HG02678 (cell line): ENCODE measurements around the gene TRAPPC3.

Source experiments
- ATAC-seq: cut with Tn5 transposase; IDR thresholded peaks from one replicate; pipeline ENCODE4 v1.9.1; 2021; ENCODE audit warnings: mild to moderate bottlenecking, moderate library complexity; ENCODE audit not compliant: unreplicated experiment

TRAPPC3 gene

DNA sequence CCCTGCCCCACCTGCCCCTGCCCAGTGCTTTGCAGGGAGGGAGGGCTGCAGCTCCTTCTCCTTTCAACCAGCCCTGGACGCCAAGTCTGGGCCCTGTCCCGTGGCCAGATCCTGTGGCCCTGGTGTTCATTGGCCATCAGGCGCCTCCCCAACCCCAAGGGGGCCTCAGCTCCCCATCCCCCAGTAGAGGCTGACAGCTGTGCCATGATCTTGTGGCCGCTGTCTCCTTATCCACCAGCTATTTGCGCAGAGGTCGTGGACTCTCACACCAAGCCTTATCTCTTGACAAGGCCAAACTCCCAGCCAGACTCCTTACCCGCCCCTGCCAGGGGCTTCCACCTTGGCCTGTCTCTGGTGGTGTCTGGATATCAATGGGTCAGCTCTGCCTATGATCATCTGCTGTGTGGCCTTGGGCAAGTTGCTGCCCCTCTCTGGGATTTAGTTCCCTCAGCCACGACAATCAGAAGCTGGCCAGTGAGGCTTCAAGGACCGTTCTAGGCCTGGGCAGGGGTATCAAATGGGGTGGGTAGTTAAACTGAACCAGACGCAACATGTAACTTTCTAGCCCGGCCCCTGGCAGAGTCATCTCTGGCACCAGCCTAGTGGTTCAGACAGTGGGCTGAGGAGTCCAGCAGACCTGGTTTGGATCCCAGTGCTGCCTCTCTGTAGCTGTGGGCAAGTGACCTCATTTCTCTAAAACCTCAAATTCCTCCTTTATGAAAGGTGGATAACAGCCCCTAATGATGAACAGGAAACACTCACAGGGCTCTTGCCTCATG is 21.0 kb downstream of the TRAPPC3 start:
- no peak for ATAC-seq

DNA sequence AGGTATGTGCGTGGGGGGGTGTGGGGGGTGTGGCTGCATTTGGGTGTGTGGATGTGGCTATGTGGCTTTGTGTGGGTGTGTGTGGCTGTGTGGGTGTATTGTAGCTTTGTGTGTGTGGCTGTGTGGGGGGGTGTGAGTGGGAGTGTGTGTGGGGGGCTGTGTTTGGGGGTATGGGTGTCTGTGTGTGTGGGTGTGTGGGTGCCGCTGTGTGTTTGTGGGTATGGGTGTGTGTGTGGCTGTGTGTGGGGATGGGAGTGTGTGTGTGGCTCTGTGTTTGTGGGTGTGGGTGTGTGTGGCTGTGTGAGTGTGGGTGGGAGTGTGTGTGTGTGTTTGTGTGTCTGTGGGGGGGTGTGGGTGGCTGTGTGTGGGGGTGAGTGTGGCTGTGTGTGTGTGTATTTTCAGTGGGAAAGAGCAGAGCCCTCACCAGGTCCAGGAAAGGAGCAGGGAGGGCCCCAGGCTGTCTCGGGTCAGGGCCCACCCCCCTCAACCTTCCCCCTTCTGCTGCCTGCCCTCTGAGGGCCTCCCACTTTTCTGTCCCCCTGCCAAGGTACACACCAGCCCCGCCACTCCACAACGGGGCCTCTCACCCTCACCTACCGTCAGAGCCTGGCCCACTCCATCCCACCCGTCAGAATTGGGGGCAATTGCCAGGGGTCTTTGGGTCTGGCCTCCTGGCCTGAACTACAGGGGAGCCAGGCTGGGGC is 22.3 kb downstream of the TRAPPC3 start:
- ATAC-seq = no peak

DNA sequence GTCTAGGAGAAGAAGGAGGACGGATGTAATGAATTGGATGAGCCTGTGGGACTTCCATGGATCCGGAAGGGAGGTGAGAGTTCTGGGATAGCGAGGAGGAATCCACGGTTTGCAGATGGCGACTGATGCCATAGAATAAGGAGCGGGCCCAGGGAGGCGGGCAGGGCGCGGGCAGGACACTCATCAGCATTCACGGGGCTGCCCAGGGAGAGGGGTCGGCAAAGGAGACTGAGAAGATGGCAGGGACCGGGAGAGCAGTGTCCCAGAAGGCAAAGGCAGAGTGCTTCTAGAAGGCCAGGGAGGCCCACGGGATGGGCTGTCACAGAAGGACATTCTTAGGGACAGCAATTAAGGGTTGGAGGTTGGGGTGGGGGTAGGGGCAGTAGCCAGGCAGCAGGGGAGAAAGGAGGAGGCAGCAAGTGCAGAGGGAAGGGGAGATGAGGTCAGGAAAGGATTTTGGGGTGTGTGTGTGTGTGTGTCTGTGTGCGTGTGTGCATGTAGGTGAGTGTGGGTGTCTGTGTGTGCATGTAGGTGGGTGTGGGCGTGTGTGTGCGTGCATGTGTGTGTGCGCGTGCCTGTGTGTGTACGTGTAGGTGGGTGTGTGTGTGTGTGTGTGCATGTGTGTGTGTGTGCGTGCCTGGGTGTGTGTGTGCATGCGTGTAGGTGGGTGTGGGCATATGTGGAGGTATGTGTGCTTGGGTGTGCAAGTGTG is 23.1 kb downstream of the TRAPPC3 start:
- no peak for ATAC-seq

DNA sequence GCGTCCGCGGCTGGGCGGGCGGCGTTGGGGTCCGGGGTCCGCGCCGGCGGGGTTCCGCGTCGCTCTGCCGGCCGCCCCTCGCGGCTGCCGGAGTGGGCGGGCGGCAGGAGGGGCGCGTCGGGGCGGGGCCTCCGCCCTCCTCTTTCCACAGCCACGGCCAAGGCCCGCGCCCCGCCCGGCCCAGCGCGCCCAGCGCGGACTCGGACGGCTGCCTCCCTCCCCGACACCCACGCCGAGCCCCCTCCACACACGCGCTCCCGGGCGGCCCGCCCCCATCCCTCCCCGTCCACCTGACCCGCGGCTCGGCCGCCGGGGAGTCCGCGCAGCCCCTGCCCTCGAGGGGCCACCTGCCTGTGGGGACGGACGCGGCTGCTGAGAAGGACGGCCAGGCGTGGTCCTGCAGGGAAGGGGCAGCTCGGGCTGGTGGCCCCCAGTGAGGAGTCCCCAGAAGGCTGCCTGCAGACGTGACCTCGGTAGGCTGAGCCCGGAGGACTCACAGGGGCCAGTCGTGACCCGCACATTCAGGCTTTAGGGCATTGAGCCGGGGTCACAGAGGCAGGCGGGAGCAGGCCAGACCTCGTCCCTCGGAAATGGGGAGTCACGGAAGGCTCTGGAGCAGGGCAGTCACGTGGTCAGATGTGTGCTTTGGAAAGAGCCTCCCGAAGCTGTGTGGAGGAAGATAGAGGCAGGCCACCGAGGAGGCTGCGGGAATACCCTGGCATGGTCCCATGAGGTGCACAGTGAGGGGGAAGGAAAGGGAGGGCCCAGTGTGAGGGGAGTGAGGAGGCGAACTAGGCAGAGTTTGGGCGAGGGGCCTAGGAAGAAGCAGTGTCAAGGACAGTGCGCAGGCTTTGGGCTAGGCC is 23.9 kb downstream of the TRAPPC3 start, which contains the start of gene COL8A2:
Gene COL8A2 (minus strand): TSS at position 94 of the 863 bp plus-strand sequence. CDS start 24,980 bp downstream, outside the sequence.
- no peak for ATAC-seq

DNA sequence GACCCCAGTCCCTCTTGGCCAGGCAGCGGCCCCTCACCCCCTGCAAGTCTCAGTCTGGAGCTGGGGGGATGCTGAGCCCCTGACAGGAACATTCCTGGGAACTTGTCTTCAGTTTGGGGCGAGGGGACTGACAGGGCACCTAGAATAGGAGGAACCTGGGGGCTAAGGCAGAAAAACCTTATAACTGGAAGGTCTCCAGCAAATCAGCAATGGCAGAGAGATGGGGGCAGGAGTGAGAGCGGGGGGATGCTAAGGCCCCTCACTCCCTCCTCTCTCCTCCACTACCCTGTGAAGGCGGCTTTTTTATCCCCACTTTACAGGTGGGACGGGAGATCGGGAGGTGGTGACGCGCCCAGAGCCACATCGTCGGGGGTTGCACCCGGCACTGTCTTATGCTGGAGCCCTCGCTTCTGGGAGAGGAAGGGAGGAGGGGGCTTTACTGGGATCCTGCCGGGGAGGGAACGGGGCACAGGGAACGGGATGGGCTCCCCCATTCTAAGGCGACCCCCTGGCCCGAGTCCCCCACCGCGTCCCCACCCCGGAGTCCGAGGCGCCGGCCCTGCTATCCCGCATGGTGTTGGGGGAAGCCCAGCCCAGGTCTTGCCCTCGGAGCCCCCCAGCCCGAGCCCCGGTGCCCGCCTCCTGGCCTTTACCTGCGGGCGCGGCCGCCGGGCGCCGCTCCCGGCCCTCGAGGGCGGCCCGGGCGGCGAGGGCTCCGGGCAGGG is 24.7 kb downstream of the TRAPPC3 start:
- ATAC-seq = no peak

DNA sequence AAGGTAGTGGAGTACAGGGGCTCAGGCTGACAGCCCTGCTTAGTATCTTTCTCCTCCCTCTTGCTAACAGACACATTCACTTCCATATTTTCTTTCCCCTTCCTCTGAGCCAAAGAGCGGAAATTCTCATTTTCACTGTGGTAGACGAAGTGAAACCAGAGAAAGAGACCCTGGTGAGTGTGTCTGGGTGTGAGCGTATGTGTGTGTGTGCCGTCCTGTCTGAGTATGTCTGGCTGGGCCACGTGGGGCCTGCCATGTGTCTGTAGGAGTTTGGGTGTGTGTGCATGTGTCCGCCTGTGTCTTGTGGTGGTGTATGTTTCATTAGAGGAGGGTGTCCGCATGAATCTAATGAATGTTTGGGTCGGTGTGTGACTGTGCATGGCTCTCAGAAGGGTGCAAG is 25.9 kb downstream of the TRAPPC3 start:
- ATAC-seq = no peak

DNA sequence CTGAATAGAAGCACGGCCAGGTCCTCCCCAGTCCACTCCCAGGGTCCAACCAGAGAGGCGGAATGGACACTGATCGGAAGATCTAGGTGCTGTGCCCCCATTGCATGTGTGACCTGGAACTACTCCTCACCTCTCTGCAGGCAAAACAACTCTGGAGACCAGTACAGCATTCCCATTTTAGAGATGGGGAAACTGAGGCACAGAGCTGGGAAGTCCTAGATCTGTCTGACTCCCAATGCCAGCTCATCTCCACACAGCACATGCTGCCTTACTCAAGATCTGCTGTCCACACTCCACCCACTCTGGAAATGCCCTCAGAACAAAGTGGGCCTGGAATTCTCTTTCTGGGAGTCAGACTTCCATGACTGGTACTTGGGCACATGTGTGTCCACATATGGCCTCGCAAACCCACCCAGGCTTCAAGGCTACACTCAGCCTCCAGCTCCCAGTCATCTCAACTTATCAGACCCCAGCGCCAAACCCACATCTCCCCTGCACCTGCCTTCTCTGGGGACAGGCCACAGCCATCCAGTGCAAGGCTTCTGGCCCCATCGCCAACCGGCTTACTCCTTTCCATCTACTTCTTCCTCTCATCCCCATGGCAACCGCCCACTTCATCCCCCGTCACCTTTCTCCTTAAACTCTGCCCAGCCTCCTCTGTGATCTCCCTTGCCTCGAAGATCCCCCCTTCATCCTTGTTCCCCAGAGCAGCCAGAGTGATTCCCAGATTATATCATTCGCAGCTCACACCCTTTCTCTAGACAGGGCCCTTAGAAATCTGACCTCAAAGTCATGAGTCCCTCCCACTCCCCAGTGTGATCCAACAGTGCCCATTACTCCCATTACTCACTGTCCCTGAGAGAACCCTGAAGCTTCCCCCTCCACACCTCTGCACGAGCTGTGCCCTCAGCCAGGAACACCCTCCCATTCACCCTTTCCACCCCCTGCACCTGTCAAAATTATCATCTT is 26.9 kb downstream of the TRAPPC3 start:
- no peak for ATAC-seq

DNA sequence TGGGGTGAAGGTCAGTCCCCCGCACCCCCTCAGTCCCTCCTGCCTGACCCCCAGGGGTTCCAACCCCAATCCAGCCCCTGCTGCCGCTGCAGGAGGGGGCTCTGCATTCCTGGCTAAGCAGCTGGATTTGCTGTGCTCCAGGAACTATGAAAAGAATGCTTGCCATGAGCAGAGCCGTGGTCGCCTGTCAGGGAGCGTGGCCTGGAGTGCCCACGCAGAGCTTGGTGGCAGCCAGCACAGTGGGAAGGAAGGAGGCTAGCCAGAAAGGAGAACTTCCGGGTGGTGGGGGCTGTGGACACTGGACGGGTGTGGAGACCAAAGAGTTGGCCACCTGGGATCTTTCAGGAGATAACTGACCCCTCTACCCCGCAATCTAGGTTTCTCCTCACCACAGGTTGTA is 29.8 kb downstream of the TRAPPC3 start:
- no peak for ATAC-seq

DNA sequence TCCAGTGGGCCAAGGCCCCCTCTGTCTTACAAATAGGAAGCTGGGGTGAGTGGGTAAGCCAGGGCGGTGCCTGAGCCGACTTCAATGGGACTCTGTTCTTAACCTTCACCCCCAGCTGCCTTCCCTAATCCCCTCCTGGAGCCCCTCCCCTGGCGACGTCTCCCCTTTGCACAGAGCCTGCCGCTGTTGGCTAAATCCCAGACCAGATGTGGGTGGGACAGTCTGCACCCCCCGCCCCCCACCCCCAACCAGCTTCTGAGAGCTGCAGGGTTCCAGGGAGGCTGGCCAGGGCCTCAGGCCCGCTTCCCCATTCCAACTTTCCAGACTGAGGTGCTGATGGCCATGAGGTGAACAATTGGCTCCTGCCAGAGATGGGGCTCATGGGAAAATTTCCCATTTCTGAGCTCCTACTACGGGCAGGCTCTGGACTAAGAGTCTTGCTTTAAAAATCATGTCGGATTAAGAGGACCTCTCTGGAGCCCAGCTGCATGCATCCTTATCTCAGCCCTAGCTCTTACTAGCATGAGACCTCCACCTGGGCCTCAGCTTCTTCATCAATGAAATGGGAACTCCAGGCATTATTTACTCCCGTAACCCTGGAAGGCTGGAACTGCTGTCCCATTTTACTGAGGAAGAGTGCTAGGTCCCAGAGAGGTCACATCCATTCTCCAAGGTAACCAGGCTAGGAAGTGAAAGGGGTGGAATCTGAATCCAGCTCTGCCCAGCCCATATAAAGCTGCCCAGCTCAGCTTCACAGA is 30.7 kb downstream of the TRAPPC3 start:
- ATAC-seq = no peak

DNA sequence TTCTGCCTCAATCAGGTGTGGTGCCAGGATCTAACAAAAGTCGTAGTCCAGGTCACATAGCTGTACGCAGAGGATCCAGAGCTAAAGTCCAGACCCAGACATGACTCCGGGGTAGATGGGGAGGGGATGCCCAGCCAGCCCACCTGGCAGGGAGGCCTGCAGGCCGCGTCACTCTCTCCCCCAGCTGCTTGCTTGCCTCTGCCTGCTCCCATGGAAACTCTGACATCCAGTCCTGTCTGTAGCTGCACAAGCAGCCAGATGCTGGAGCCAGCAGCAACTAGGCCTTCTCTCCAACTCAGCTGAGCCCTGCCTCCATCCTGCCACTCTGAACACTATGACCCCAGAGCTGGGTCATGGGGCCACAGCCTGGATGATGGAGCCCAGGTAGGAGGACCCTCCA is 32.4 kb downstream of the TRAPPC3 start:
- no peak for ATAC-seq

DNA sequence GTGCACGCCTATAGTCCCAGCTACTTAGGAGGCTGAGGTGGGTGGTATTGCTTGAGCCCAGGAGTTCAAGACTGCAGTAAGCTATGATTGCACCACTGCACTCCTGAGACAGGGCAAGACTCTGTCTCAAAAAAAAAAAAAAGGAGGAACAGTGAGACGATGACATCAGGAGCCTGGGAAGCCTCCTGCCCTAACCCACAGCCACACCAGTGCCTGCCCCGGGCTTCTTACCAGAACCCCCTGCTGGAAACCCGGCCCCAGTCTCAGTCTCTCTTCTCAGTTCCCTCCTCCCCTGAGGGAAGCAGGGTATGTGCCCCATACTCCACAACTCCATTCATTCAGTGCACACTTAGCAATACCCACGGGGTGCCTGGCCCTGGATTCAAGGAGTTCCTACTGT is 33.4 kb downstream of the TRAPPC3 start:
- ATAC-seq = no peak

DNA sequence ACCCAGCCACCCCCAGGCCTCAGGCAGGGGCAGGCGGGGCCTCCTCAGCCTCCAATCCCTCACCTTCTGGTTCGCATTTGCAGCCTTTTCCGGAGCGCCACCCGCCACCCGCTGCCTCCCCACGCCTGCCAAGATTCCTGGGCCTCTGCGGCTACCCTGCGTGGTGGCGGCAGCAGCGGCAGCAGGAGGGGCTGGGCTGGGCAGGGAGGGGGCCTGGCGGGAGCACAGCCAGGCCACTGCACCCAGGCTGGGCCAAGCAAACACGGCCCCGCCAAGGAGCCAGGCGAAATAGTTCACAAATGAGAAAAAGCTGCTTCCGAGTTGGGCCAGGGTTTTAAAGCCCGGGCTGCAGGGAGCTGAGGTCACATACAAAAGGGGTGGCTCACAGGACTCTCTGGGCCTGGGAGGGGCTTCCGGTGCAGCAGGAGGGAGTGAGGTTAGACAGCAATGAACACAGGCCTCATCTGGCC is 34.1 kb downstream of the TRAPPC3 start:
- ATAC-seq = no peak

DNA sequence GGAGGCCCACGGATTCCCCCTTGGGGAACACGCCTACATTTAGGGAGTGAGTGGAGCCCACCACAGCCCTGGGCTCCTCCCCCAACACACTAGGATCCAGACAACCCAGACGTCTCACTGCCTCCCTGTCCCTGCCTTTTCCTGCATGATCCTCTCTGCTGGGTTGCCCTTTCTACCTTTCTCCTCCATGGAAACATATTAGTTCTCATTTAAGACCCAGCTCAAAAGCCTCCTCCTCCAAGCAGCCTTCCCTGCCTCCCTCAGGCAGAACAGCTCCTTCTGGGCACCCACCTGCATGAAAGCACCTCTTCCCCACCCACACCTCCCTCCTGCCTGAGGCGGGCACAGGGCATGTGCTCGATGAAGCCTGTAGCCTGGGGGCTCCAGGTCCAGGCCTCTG is 34.9 kb downstream of the TRAPPC3 start:
- ATAC-seq = no peak

DNA sequence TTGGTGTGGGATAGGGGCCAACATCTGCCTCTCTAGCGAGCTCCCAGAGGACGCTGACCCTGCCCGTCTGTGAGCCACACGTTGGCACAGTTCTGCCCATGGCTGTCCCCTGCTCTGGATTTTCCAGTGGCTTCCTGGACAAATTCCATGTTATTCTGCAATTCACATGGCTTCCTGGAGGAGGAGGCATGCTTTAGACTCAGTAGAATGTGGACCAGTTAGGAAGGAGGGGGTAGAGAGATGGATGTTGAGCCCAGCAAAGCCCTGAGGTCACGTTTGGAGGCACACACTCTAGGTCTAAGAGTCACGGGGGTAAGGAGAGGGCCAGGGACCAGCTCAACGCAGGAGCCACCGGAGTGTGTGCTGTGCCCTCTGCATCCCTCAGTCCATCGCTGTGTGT is 36.5 kb downstream of the TRAPPC3 start:
- no peak for ATAC-seq

DNA sequence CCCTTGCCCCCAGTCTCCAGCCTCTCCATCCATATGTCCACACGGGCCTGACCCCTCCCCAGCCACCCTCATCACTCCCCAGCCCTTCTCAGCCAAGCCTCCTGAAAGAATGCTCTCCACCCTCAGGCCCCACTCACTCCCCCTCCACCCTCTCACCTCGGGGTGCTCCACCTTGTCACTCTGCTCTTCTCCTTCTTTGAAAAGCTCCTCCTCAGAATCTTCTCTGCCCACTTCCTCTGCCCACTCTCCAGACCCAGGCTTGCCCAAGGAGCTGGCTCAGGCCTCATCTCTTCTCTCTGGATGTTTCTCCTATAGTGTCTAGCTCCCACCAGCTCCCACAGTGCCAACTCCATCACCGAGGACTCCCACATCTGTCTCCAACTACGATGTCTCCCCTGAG is 38.1 kb downstream of the TRAPPC3 start:
- no peak for ATAC-seq

DNA sequence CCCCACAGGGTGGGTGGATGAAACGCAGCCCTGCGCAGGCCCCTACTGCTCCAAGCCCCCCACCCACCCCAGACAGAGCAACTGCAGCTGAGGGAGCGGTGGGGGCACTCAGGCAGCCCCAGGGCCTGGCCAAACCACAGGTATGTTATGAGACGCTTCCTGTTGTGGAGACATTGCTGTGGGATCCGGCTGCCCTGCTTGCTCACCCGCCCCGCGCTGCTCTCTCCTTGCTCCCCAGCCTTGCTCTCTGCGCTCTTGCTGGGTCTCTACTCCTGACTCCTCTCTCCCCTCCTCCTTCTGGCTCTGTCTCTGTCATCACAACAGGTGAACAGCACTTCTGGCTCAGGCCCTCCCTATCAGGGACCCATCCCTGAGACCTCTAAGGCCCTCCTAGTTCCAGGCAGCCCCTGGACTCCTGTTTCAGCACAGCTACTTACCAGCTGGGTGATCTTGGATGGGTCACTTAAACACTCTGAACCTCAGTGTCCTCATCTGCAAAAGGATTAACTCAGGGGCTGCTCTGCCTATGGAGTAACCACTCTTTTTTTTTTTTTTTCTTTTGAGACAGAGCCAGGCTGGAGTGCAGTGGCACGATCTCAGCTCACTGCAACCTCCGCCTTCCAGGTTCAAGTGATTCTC is 40.1 kb downstream of the TRAPPC3 start:
- no peak for ATAC-seq

DNA sequence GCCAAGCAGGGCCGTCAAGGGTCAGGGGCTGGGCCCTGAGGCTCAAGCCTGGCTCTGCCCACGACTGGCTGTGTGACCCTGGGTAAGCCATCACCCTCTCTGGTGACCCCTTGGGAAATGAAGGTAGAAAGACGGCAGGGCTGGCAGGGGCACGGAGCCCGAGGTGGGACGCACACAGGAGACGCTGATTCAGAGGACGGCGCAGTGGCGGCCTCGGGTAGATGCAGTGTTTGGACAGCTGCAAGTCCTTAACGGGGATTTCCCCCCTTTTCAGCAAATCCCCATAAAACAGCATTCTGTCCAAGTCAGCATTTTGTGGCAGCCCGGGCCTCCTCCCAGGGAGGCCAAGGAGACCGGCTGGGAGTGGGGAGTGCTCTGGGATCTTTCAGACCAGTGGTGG is 41.0 kb downstream of the TRAPPC3 start:
- no peak for ATAC-seq

DNA sequence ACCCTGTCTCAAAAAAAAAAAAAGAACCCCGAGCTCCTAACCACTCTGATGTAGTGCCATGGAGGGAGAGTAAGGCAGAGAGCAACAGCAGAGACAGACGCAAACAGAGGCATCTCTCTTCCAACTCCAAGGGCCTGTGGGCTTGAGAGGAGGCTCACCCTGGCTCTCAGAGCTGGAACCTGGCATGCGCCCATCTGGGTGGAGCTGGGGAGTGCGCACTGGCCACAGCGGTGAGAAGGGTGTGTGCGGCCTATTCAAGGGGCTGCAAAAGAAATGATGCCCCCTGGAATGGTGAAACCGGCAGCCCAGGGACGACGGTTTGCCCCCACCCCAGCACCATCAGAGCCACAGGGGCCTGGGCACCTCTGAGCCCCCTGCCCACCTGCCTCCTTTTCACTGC is 41.9 kb downstream of the TRAPPC3 start:
- ATAC-seq = no peak
